Measurements from ENCODE around the gene CMPK1.

The CMPK1 gene

GRCh38 chr1:47361380-47361779 lies 27.8 kb downstream of the CMPK1 start:
- no peak for DNase-seq (ENCODE audit: low spot score)
- in situ Hi-C loops (cut with MboI; ENCODE audit: low sequenced_read_pairs, unreplicated experiment), result no loop called here
- TF ChIP-seq CTCF (IDR thresholded peaks at IDR 0.05; ENCODE audit: borderline replicate concordance, control extremely low read depth, extremely low read depth, insufficient read depth, missing control alignments), result no peak

- no peak for TF ChIP-seq CTCF (IDR thresholded peaks at IDR 0.05; ENCODE audit: borderline replicate concordance, control extremely low read depth, extremely low read depth, insufficient read depth, missing control alignments)
- in situ Hi-C loops (cut with MboI; ENCODE audit: low sequenced_read_pairs, unreplicated experiment), result no loop called here
- DNase-seq (ENCODE audit: low spot score), result no peak
Measured at GRCh38 chr1:47362828-47363227, 29.2 kb downstream of the CMPK1 start.

- in situ Hi-C loops (cut with MboI; ENCODE audit: low sequenced_read_pairs, unreplicated experiment), result no loop called here
- TF ChIP-seq CTCF (IDR thresholded peaks at IDR 0.05; ENCODE audit: borderline replicate concordance, control extremely low read depth, extremely low read depth, insufficient read depth, missing control alignments), result no peak
- no peak for DNase-seq (ENCODE audit: low spot score)
Measured at GRCh38 chr1:47367651-47368050, 34.1 kb downstream of the CMPK1 start.

- TF ChIP-seq CTCF (IDR thresholded peaks at IDR 0.05; ENCODE audit: borderline replicate concordance, control extremely low read depth, extremely low read depth, insufficient read depth, missing control alignments), result no peak
- no peak for DNase-seq (ENCODE audit: low spot score)
- in situ Hi-C loops (cut with MboI; ENCODE audit: low sequenced_read_pairs, unreplicated experiment), result no loop called here
Measured at GRCh38 chr1:47371016-47371517, 37.5 kb downstream of the CMPK1 start.

GRCh38 chr1:47374501-47374900 lies 40.9 kb downstream of the CMPK1 start:
- in situ Hi-C loops (cut with MboI; ENCODE audit: low sequenced_read_pairs, unreplicated experiment), result no loop called here
- no peak for TF ChIP-seq CTCF (IDR thresholded peaks at IDR 0.05; ENCODE audit: borderline replicate concordance, control extremely low read depth, extremely low read depth, insufficient read depth, missing control alignments)
- DNase-seq (ENCODE audit: low spot score), result no peak

- TF ChIP-seq CTCF (IDR thresholded peaks at IDR 0.05; ENCODE audit: borderline replicate concordance, control extremely low read depth, extremely low read depth, insufficient read depth, missing control alignments), result no peak
- DNase-seq (ENCODE audit: low spot score), result no peak
- in situ Hi-C loops (cut with MboI; ENCODE audit: low sequenced_read_pairs, unreplicated experiment), result no loop called here
Measured at GRCh38 chr1:47378147-47378546, 44.6 kb downstream of the CMPK1 start.

- TF ChIP-seq CTCF (IDR thresholded peaks at IDR 0.05; ENCODE audit: borderline replicate concordance, control extremely low read depth, extremely low read depth, insufficient read depth, missing control alignments), result no peak
- DNase-seq (ENCODE audit: low spot score), result no peak
- in situ Hi-C loops (cut with MboI; ENCODE audit: low sequenced_read_pairs, unreplicated experiment), result no loop called here
Measured at GRCh38 chr1:47380699-47381098, 47.1 kb downstream of the CMPK1 start.
